GM12878 (cell line): ENCODE data around the gene KNTC1. TPM values are rescaled to one million over a fixed set of nuclear protein-coding genes. Genes with fewer than 3 reads are reported as not detected.

Experiments
- ATAC-seq: fragments of 200-7000 bp; cut with Tn5 transposase; 3 replicates; pipeline ENCODE4 v1.9.1; 2020; ENCODE audit warnings: mild to moderate bottlenecking, moderate library complexity
- BruUV-seq: library from RNA; stranded (reverse); fragments of 400-500 nt; replicated peaks from 2 replicates; lab custom pipeline; 2021; lab: Mats Ljungman, UMichigan
- CTCF ChIA-PET: fragments of 300-600 bp; sonication (Branson Sonifier 250); formaldehyde crosslinking; extraction: SDS; loops from one replicate; lab custom pipeline; 2021; ENCODE audit warnings: inconsistent platforms; lab: Yijun Ruan, JAX
- POLR2A ChIA-PET: fragments of 350-600 bp; formaldehyde crosslinking; extraction: SDS; loops from one replicate; lab custom pipeline; 2021; ENCODE audit warnings: inconsistent platforms; lab: Charles Lee
- RAD21 ChIA-PET: fragments of 300-600 bp; sonication (Branson Sonifier 250); formaldehyde crosslinking; loops from one replicate; lab custom pipeline; 2023; ENCODE audit warnings: antibody characterized with exemption; ENCODE audit not compliant: unreplicated experiment; lab: Charles Lee
- SMC1A ChIA-PET: fragments of 300-600 bp; sonication (Branson Sonifier 250); formaldehyde crosslinking; loops from one replicate; lab custom pipeline; 2023; ENCODE audit not compliant: unreplicated experiment, uncharacterized antibody; lab: Charles Lee
- DNase-seq: peaks from one replicate; pipeline ENCODE4 v3.0.0-alpha.2; 2011; ENCODE audit warnings: low read depth, low spot score
- FAIRE-seq: peaks from 3 replicates; lab custom pipeline; 2011; peaks lifted over from hg19 to GRCh38; lab: Jason Lieb, UNC
- H2AFZ ChIP-seq: 2 replicates; pipeline ENCODE4 v1.6.0; 2011; ENCODE audit warnings: low read depth, low read length, control low read depth; ENCODE audit not compliant: control insufficient read depth
- H3K27ac ChIP-seq: 2 replicates; pipeline ENCODE4 v1.5.1; 2011; ENCODE audit warnings: control low read depth; ENCODE audit not compliant: control insufficient read depth, insufficient read depth
- H3K27me3 ChIP-seq, 2 experiments: replicated peaks in 1 of 2; 2 replicates each; pipeline versions ENCODE4 v1.6.0 to v1.6.1; 2011; ENCODE audit warnings: low read length in 1 of 2; ENCODE audit not compliant: control insufficient read depth in 2 of 2, insufficient read depth in 2 of 2
- H3K36me3 ChIP-seq, 2 experiments: 2 replicates each; pipeline ENCODE4 v1.5.1; 2011; ENCODE audit warnings: low read length in 1 of 2; ENCODE audit not compliant: control insufficient read depth in 2 of 2, insufficient read depth in 2 of 2
- H3K4me1 ChIP-seq: 2 replicates; pipeline ENCODE4 v1.6.1; 2011; ENCODE audit warnings: mild to moderate bottlenecking, low read length, moderate library complexity, mixed read lengths; ENCODE audit not compliant: control insufficient read depth, insufficient read depth
- H3K4me2 ChIP-seq: 2 replicates; pipeline ENCODE4 v1.6.0; 2011; ENCODE audit warnings: control low read depth; ENCODE audit not compliant: control insufficient read depth, insufficient read depth
- H3K4me3 ChIP-seq: fragments of 200-600 bp; sonication (generic); 2 replicates; pipeline ENCODE4 v1.5.1; 2016
- H3K79me2 ChIP-seq: 2 replicates; pipeline ENCODE4 v1.6.0; 2011; ENCODE audit warnings: low read length; ENCODE audit not compliant: control insufficient read depth, insufficient read depth
- H3K9ac ChIP-seq: 2 replicates; pipeline ENCODE4 v1.8.0; 2011; ENCODE audit warnings: low read length, control low read depth, mixed read lengths; ENCODE audit not compliant: control insufficient read depth, insufficient read depth
- H3K9me3 ChIP-seq: replicated peaks from 3 replicates; pipeline ENCODE4 v1.5.1; 2011; ENCODE audit warnings: mild to moderate bottlenecking, low read length; ENCODE audit not compliant: control insufficient read depth, insufficient read depth
- H4K20me1 ChIP-seq: 2 replicates; pipeline ENCODE4 v1.6.0; 2011; ENCODE audit not compliant: control insufficient read depth, insufficient read depth
- ATF7 ChIP-seq: fragments of 450-650 bp; IDR thresholded peaks from 2 replicates; pipeline ENCODE4 v1.6.1; 2016; ENCODE audit warnings: low read depth, mild to moderate bottlenecking
- CHD1 ChIP-seq: IDR thresholded peaks from 2 replicates; pipeline ENCODE4 v1.6.1; 2012; ENCODE audit warnings: low read depth, low read length, improper control_type of control experiment
- CREM ChIP-seq: IDR thresholded peaks from 2 replicates; pipeline ENCODE4 v1.6.1; 2014; ENCODE audit warnings: antibody characterized with exemption, low read depth
- E4F1 ChIP-seq: fragments of 450-650 bp; IDR thresholded peaks from 2 replicates; pipeline ENCODE4 v1.6.1; 2018; ENCODE audit warnings: borderline replicate concordance, mild to moderate bottlenecking; ENCODE audit not compliant: partially characterized antibody
- GATAD2B ChIP-seq: fragments of 450-650 bp; conservative IDR thresholded peaks from 2 replicates; pipeline ENCODE4 v1.6.1; 2017; ENCODE audit warnings: low read depth, mild to moderate bottlenecking, moderate library complexity
- IKZF1 ChIP-seq: fragments of 450-650 bp; conservative IDR thresholded peaks from 2 replicates; pipeline ENCODE4 v1.6.1; 2017; ENCODE audit warnings: antibody characterized with exemption, mild to moderate bottlenecking
- MEF2A ChIP-seq: IDR thresholded peaks from 2 replicates; pipeline ENCODE4 v1.6.1; 2011; ENCODE audit warnings: low read depth, mild to moderate bottlenecking, low read length, moderate library complexity; ENCODE audit not compliant: insufficient read depth
- MEF2B ChIP-seq: fragments of 450-650 bp; IDR thresholded peaks from 2 replicates; pipeline ENCODE4 v1.6.1; 2018; ENCODE audit warnings: mild to moderate bottlenecking, moderate library complexity; ENCODE audit not compliant: partially characterized antibody, poor library complexity, severe bottlenecking
- MYC ChIP-seq: IDR thresholded peaks from 2 replicates; pipeline ENCODE4 v1.6.1; 2011; ENCODE audit warnings: mild to moderate bottlenecking, low read length, moderate library complexity, inconsistent platforms; ENCODE audit not compliant: insufficient read depth, insufficient replicate concordance, insufficient read length, severe bottlenecking
- NBN ChIP-seq: fragments of 450-650 bp; IDR thresholded peaks from 2 replicates; pipeline ENCODE4 v1.6.1; 2016
- NR2F1 ChIP-seq: fragments of 450-650 bp; conservative IDR thresholded peaks from 2 replicates; pipeline ENCODE4 v1.6.1; 2017; ENCODE audit warnings: mild to moderate bottlenecking
- RUNX3 ChIP-seq: IDR thresholded peaks from 2 replicates; pipeline ENCODE4 v1.6.1; 2012; ENCODE audit warnings: low read length, inconsistent platforms
- SIN3A ChIP-seq: IDR thresholded peaks from 2 replicates; pipeline ENCODE4 v1.6.1; 2012; ENCODE audit warnings: low read depth, low read length, improper control_type of control experiment
- YY1 ChIP-seq: IDR thresholded peaks from 2 replicates; pipeline ENCODE4 v1.6.1; 2011; ENCODE audit warnings: low read depth, mild to moderate bottlenecking, low read length
- WGBS: methylation state at CpG from one replicate; pipeline ENCODE4 v1.1.6; 2016; ENCODE audit warnings: low lambda C conversion rate; ENCODE audit not compliant: insufficient replicate concordance, insufficient coverage; ENCODE audit errors: missing lambda C conversion rate; 5-methylcytosine and 5-hydroxymethylcytosine counted together
- in situ Hi-C: fragments of 300-500 bp; cut with MboI; formaldehyde crosslinking; loops from 9 replicates; pipeline ENCODE4 v1.14.3; 2018; ENCODE audit warnings: mixed read lengths
- intact Hi-C: fragments of 100-400 bp; cut with micrococcal nuclease; formaldehyde crosslinking; loops from one replicate; pipeline ENCODE4 v1.14.2; 2022; ENCODE audit not compliant: unreplicated experiment
- polyA plus RNA-seq, 11 experiments: library from polyadenylated mRNA; depleted of rRNA in 4 of 11; unstranded in 6 of 11; stranded (reverse) in 5 of 11; fragments of >200 nt; fragmentation: Nextera tagmentation in 4 of 11; fragmentation: Illumina TruSeq in 1 of 11; extraction: Ambion mirVana in 4 of 11; extraction: Trizol in 1 of 11; gene quantifications; 1 replicate in 1 of 11; 2 replicates in 10 of 11; pipeline versions ENCODE4 v1.2.1 to v1.2.3, GENCODE V29; 2011 to 2016; ENCODE audit warnings: inconsistent platforms in 2 of 11, missing spikeins in 2 of 11, low read depth in 1 of 11
- total RNA-seq, 4 experiments: library from RNA; depleted of rRNA in 3 of 4; stranded (reverse); fragments of >200 nt in 3 of 4; fragmentation: Illumina TruSeq in 1 of 4; extraction: Trizol in 1 of 4; gene quantifications; 2 replicates each; pipeline versions ENCODE4 v1.2.1 to v1.2.3, GENCODE V29; 2013 to 2021
- TF ChIP-seq, protein P1 (sequence below): fragments of 450-650 bp; conservative IDR thresholded peaks from 2 replicates; pipeline ENCODE4 v1.6.1; 2017; ENCODE audit warnings: mild to moderate bottlenecking, moderate library complexity

Gene KNTC1
- total and polyA plus RNA-seq, 10 of the 15 experiments (the other 5 are each of a cell fraction or from before 2014, with no cell fraction given): 37.2 to 118 (median 76.3) TPM

GRCh38 chr12:122499991-122500684 is 26.9 kb upstream of the KNTC1 start:
- peak overlapping the region; percentile 98 for H3K27ac ChIP-seq
- SMC1A ChIA-PET: interaction anchor here (1.2 to 6.2 kb wide), 15 partner anchors 10 to 100 kb away, joined by 3 to 39 read pairs (median 8); partner anchors contain the start of genes KNTC1 and RSRC2
- peak overlapping the region; percentile 87 for H3K4me2 ChIP-seq
- H3K4me3 ChIP-seq: peak overlapping the region; percentile 96
- peaks cover 10% of the 10 kb centered on the region for H3K4me1 ChIP-seq
- peaks cover 44% of the 10 kb centered on the region for H3K79me2 ChIP-seq
- intact Hi-C loops: loop anchor here (2.0 kb wide), 1 partner anchor 27 kb away; the partner anchor contains the start of genes KNTC1 and RSRC2
- H4K20me1 ChIP-seq: no peaks in the 10 kb centered on the region
- POLR2A ChIA-PET: interaction anchor here (0.5 to 6.0 kb wide), 14 partner anchors 12 to 778 kb away, joined by 3 to 160 read pairs (median 4); partner anchors contain the start of genes KNTC1 and RSRC2
- TSS peak; percentile 51 for BruUV-seq
- FAIRE-seq (no peak), DNase-seq (no peak), ATAC-seq (peak; percentile 39)
- in situ Hi-C loops: no loop called here
- H2AFZ ChIP-seq: peak overlapping the region; percentile 94
- H3K9ac ChIP-seq: peak overlapping the region; percentile 99
- H3K27me3 ChIP-seq: no peaks in the 10 kb centered on the region
- under 1% methylated on average over 47 of the region's 47 CpGs for WGBS
- H3K9me3 ChIP-seq: no peaks in the 10 kb centered on the region
- CTCF ChIA-PET: interaction anchor here (0.5 to 2.6 kb wide), 12 partner anchors 11 to 252 kb away, joined by 3 to 16 read pairs (median 6); partner anchors contain the start of genes DENR, KNTC1 and RSRC2
- peaks cover 7 to 16% of the 10 kb centered on the region in 2 experiments for H3K36me3 ChIP-seq
- RAD21 ChIA-PET: interaction anchor here (0.8 to 6.4 kb wide), 12 partner anchors 8 to 390 kb away, joined by 3 to 49 read pairs (median 4); partner anchors contain the start of genes KNTC1 and RSRC2
- TF ChIP-seq, protein P1, sequence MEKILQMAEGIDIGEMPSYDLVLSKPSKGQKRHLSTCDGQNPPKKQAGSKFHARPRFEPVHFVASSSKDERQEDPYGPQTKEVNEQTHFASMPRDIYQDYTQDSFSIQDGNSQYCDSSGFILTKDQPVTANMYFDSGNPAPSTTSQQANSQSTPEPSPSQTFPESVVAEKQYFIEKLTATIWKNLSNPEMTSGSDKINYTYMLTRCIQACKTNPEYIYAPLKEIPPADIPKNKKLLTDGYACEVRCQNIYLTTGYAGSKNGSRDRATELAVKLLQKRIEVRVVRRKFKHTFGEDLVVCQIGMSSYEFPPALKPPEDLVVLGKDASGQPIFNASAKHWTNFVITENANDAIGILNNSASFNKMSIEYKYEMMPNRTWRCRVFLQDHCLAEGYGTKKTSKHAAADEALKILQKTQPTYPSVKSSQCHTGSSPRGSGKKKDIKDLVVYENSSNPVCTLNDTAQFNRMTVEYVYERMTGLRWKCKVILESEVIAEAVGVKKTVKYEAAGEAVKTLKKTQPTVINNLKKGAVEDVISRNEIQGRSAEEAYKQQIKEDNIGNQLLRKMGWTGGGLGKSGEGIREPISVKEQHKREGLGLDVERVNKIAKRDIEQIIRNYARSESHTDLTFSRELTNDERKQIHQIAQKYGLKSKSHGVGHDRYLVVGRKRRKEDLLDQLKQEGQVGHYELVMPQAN: peak; percentile 63; the same call in 1 of the 2 replicates
- TF ChIP-seq NBN: 0 out of 2 replicates have a peak, but pooled peaks have one; percentile 9
- TF ChIP-seq RUNX3: peak; percentile 79
- peak; percentile 76 for TF ChIP-seq CREM
- TF ChIP-seq SIN3A: no peak
- TF ChIP-seq GATAD2B: 0 out of 2 replicates have a peak, but pooled peaks have one; percentile 65
- peak; percentile 7; the same call in 1 of the 2 replicates for TF ChIP-seq YY1
- TF ChIP-seq MEF2A: peak; percentile 72; the same call in 1 of the 2 replicates
- TF ChIP-seq MYC: no peak
- TF ChIP-seq E4F1: no peak
- TF ChIP-seq NR2F1: 0 out of 2 replicates have a peak, but pooled peaks have one; percentile 44
- TF ChIP-seq CHD1: 0 out of 2 replicates have a peak, but pooled peaks have one; percentile 72
- peak; percentile 61 for TF ChIP-seq MEF2B
- no peak for TF ChIP-seq IKZF1
- peak; percentile 49 for TF ChIP-seq ATF7
